Liver (tissue), 9 donors: ENCODE data around the gene USP11. TPM values are rescaled to one million over a fixed set of nuclear protein-coding genes. Genes with fewer than 3 reads are reported as not detected.

Experiments used
- DNase-seq: peaks from one replicate; pipeline ENCODE4 v3.0.0-alpha.2; 2017; ENCODE audit warnings: low spot score
- H3K27ac ChIP-seq, 2 donors: one replicate each; pipeline ENCODE4 v1.7.0; 2013; ENCODE audit warnings: inconsistent platforms in 2 of 2, low read length in 2 of 2, control low read depth in 1 of 2, low read depth in 1 of 2, mild to moderate bottlenecking in 1 of 2
- H3K27me3 ChIP-seq, 4 donors: one replicate each; pipeline versions ENCODE4 v1.6.1 to v1.7.0; 2013; ENCODE audit warnings: low read length in 3 of 4, inconsistent platforms in 1 of 4, mild to moderate bottlenecking in 1 of 4, moderate library complexity in 1 of 4; ENCODE audit not compliant: control insufficient read depth in 4 of 4, insufficient read depth in 4 of 4
- H3K36me3 ChIP-seq, 4 donors: one replicate each; pipeline versions ENCODE4 v1.6.1 to v1.7.0; 2013; ENCODE audit warnings: low read length in 3 of 4, mild to moderate bottlenecking in 3 of 4, low read depth in 1 of 4, moderate library complexity in 1 of 4; ENCODE audit not compliant: control insufficient read depth in 4 of 4, insufficient read depth in 3 of 4
- H3K4me1 ChIP-seq, 4 donors: one replicate each; pipeline versions ENCODE4 v1.6.1 to v1.7.0; 2013; ENCODE audit warnings: low read length in 3 of 4, mild to moderate bottlenecking in 3 of 4, moderate library complexity in 1 of 4; ENCODE audit not compliant: control insufficient read depth in 4 of 4, insufficient read depth in 4 of 4
- H3K4me3 ChIP-seq, 3 donors: one replicate each; pipeline versions ENCODE4 v1.6.1 to v1.7.0; 2013; ENCODE audit warnings: low read length in 3 of 3, control low read depth in 1 of 3, low read depth in 1 of 3, mild to moderate bottlenecking in 1 of 3
- H3K9ac ChIP-seq, 2 donors: one replicate each; pipeline ENCODE4 v1.7.0; 2013; ENCODE audit warnings: low read length in 2 of 2, mild to moderate bottlenecking in 2 of 2, moderate library complexity in 2 of 2, control low read depth in 1 of 2, low read depth in 1 of 2
- H3K9me3 ChIP-seq, 4 donors: one replicate each; pipeline versions ENCODE4 v1.6.1 to v1.7.0; 2013; ENCODE audit warnings: low read length in 3 of 4; ENCODE audit not compliant: control insufficient read depth in 4 of 4
- EGR1 ChIP-seq, 2 donors: IDR thresholded peaks; 2 replicates each; pipeline ENCODE4 v1.6.1; 2016 to 2018; ENCODE audit warnings: antibody characterized with exemption in 2 of 2, low read depth in 2 of 2
- FOXA1 ChIP-seq: IDR thresholded peaks from 2 replicates; pipeline ENCODE4 v1.6.1; 2016; ENCODE audit warnings: antibody characterized with exemption
- GABPA ChIP-seq, 2 donors: IDR thresholded peaks in 1 of 2; conservative IDR thresholded peaks in 1 of 2; 2 replicates each; pipeline ENCODE4 v1.6.1; 2016; ENCODE audit warnings: antibody characterized with exemption in 2 of 2, mild to moderate bottlenecking in 1 of 2, moderate library complexity in 1 of 2
- HNF4A ChIP-seq, 2 donors: conservative IDR thresholded peaks; 2 replicates each; pipeline ENCODE4 v1.6.1; 2016; ENCODE audit warnings: antibody characterized with exemption in 2 of 2, mild to moderate bottlenecking in 2 of 2
- HNF4G ChIP-seq: IDR thresholded peaks from 2 replicates; pipeline ENCODE4 v1.6.1; 2016; ENCODE audit warnings: antibody characterized with exemption
- JUND ChIP-seq, 2 donors: IDR thresholded peaks; 2 replicates each; pipeline ENCODE4 v1.6.1; 2016; ENCODE audit warnings: antibody characterized with exemption in 2 of 2
- MAX ChIP-seq: IDR thresholded peaks from 2 replicates; pipeline ENCODE4 v1.6.1; 2016; ENCODE audit warnings: antibody characterized with exemption
- NR2F2 ChIP-seq: IDR thresholded peaks from 2 replicates; pipeline ENCODE4 v1.6.1; 2016; ENCODE audit warnings: antibody characterized with exemption
- RAD21 ChIP-seq, 2 donors: IDR thresholded peaks; 2 replicates each; pipeline ENCODE4 v1.6.1; 2016; ENCODE audit warnings: antibody characterized with exemption in 2 of 2, mild to moderate bottlenecking in 2 of 2
- RXRA ChIP-seq, 2 donors: IDR thresholded peaks; 2 replicates each; pipeline ENCODE4 v1.6.1; 2017 to 2018; ENCODE audit warnings: antibody characterized with exemption in 2 of 2, mild to moderate bottlenecking in 1 of 2
- TAF1 ChIP-seq: conservative IDR thresholded peaks from 2 replicates; pipeline ENCODE4 v1.6.1; 2016; ENCODE audit warnings: antibody characterized with exemption, mild to moderate bottlenecking
- WGBS: extraction: QIAGEN DNeasy Blood & Tissue Kit; methylation state at CpG from one replicate; pipeline ENCODE4 v1.1.7; 2013; 5-methylcytosine and 5-hydroxymethylcytosine counted together
- polyA plus RNA-seq, 2 donors: library from polyadenylated mRNA; stranded (reverse) in 1 of 2; unstranded in 1 of 2; fragments of 200-250 nt in 1 of 2; fragments of >200 nt in 1 of 2; fragmentation: Nextera tagmentation in 1 of 2; extraction: Ambion mirVana in 1 of 2; gene quantifications; one replicate each; pipeline versions ENCODE4 v1.2.1 to v1.2.3, GENCODE V29; 2013 to 2015
- total RNA-seq, 2 donors: library from RNA; depleted of rRNA; stranded (reverse); fragments of >200 nt; gene quantifications; one replicate each; pipeline ENCODE4 v1.2.3, GENCODE V29; 2014
- TF ChIP-seq, protein P1 (sequence below): IDR thresholded peaks from 2 replicates; pipeline ENCODE4 v1.6.1; 2016; ENCODE audit warnings: antibody characterized with exemption
- TF ChIP-seq, protein P2 (sequence below): IDR thresholded peaks from 2 replicates; pipeline ENCODE4 v1.6.1; 2016; ENCODE audit warnings: antibody characterized with exemption
- donor health status: healthy.
- donor health status: healthy.
- donor health status: healthy.
- donor health status: healthy.
- donor health status: healthy.

Gene USP11
- total and polyA plus RNA-seq, 4 donors, result 9.6 to 24.3 (median 11.1) TPM

DNA sequence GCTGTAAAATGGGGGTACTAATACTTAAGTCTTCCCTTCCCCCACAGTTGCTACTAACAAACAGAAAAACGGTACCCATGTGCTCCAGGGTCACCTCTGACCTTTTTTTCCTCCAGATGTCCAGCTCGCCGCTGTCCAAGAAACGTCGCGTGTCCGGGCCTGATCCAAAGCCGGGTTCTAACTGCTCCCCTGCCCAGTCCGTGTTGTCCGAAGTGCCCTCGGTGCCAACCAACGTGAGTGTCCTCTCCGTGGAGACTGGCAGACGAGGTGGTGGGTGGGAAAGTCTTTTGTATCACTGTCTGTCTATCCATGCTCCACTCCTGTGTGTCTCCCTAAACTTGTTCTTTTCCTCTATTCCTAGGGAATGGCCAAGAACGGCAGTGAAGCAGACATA is 34.1 kb upstream of the USP11 start:
- Histone ChIP-seq H3K4me1 (peaks cover 8 to 34% (median 25%) of the 10 kb centered on the region in 4 donors), H3K4me3 (no peak overlapping the region), H3K9ac (no peak overlapping the region), H3K9me3 (no peaks in the 10 kb centered on the region), H3K36me3 (peaks cover 9 to 55% (median 38%) of the 10 kb centered on the region in 4 donors), H3K27me3 (no peaks in the 10 kb centered on the region), H3K27ac (no peak overlapping the region)
- WGBS, result 78% methylated on average over 15 of the region's 15 CpGs
- TF ChIP-seq, protein P1, sequence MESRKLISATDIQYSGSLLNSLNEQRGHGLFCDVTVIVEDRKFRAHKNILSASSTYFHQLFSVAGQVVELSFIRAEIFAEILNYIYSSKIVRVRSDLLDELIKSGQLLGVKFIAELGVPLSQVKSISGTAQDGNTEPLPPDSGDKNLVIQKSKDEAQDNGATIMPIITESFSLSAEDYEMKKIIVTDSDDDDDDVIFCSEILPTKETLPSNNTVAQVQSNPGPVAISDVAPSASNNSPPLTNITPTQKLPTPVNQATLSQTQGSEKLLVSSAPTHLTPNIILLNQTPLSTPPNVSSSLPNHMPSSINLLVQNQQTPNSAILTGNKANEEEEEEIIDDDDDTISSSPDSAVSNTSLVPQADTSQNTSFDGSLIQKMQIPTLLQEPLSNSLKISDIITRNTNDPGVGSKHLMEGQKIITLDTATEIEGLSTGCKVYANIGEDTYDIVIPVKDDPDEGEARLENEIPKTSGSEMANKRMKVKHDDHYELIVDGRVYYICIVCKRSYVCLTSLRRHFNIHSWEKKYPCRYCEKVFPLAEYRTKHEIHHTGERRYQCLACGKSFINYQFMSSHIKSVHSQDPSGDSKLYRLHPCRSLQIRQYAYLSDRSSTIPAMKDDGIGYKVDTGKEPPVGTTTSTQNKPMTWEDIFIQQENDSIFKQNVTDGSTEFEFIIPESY, result no peak
- peak; percentile 29 for TF ChIP-seq NR2F2
- DNase-seq, result no peak

- TF ChIP-seq HNF4G, result no peak
- no peak for TF ChIP-seq NR2F2
- no peak for TF ChIP-seq GABPA (IDR thresholded peaks at IDR 0.05 in 1 of 2, conservative IDR thresholded peaks at IDR 0.05 in 1 of 2)
- no peak for TF ChIP-seq TAF1
- no peak for TF ChIP-seq MAX
- no peak for TF ChIP-seq RXRA (IDR thresholded peaks at IDR 0.05)
- TF ChIP-seq, protein P2, sequence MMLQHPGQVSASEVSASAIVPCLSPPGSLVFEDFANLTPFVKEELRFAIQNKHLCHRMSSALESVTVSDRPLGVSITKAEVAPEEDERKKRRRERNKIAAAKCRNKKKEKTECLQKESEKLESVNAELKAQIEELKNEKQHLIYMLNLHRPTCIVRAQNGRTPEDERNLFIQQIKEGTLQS, result no peak
- no peak for TF ChIP-seq FOXA1
- no peak for TF ChIP-seq RAD21 (IDR thresholded peaks at IDR 0.05)
- TF ChIP-seq EGR1 (IDR thresholded peaks at IDR 0.05; ENCODE audit: low read depth in 2 of 2), result no peak
- TF ChIP-seq JUND (IDR thresholded peaks at IDR 0.05), result no peak
- 94% methylated on average over 10 of the region's 10 CpGs for WGBS
- H3K36me3 ChIP-seq, result peaks cover 9 to 59% (median 40%) of the 10 kb centered on the region in 4 donors
- peaks cover 8 to 32% (median 22%) of the 10 kb centered on the region in 4 donors for H3K4me1 ChIP-seq
- no peak for DNase-seq
- H3K27ac ChIP-seq, result no peak overlapping the region
- H3K27me3 ChIP-seq, result no peaks in the 10 kb centered on the region
- H3K9me3 ChIP-seq, result no peaks in the 10 kb centered on the region
- H3K4me3 ChIP-seq, result no peak overlapping the region
- no peak overlapping the region for H3K9ac ChIP-seq
Observed at GRCh38 chrX:47199286-47199685, 33.5 kb upstream of the USP11 start.

- H3K27me3 ChIP-seq, result no peaks in the 10 kb centered on the region
- DNase-seq, result no peak
- H3K27ac ChIP-seq, result peak overlapping the region in 1 of 2 donors; percentile 33
- 79% methylated on average over 9 of the region's 9 CpGs for WGBS
- H3K4me3 ChIP-seq, result no peak overlapping the region
- H3K9me3 ChIP-seq, result no peaks in the 10 kb centered on the region
- H3K9ac ChIP-seq, result no peak overlapping the region
- TF ChIP-seq HNF4A (conservative IDR thresholded peaks at IDR 0.05), result peak in 1 of 2 donors; percentile 42
- no peak for TF ChIP-seq TAF1
- TF ChIP-seq HNF4G, result no peak
- TF ChIP-seq RXRA (IDR thresholded peaks at IDR 0.05), result peak in 1 of 2 donors; percentile 36
- peak in 1 of 2 donors; percentile 39 for TF ChIP-seq RAD21 (IDR thresholded peaks at IDR 0.05)
- peaks cover 9 to 72% (median 49%) of the 10 kb centered on the region in 4 donors for H3K36me3 ChIP-seq
- peaks cover 8 to 20% (median 12%) of the 10 kb centered on the region in 4 donors for H3K4me1 ChIP-seq
Observed at GRCh38 chrX:47200385-47201150, 32.2 kb upstream of the USP11 start.
